GM12874 (cell line): ENCODE measurements around the gene MARS1.

Experiments
- CTCF ChIP-seq: IDR thresholded peaks from 2 replicates; pipeline ENCODE4 v1.5.1; 2011; ENCODE audit warnings: low read depth, mild to moderate bottlenecking, control low read depth, low read length, moderate library complexity; ENCODE audit not compliant: insufficient read depth

MARS1 gene

DNA sequence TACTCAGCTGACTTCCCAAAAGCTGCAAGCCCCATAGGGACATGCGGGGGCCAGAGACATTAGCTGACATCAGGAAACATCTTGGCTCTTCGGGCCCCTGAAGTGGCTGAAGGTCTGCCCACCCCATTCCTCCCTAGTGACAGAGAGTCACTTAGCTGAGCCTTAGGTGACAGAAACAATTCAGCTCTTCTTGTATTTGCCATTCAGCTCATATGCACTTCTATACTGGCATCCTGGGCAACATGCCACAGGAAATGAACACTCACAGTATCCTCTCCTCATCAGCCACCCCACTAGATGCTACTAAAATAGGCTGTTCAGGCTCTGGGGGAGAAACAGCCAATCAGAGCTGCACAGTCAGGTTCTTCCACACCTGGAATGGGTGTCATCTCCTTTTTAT is 55.7 kb downstream of the MARS1 start:
- no peak for TF ChIP-seq CTCF

DNA sequence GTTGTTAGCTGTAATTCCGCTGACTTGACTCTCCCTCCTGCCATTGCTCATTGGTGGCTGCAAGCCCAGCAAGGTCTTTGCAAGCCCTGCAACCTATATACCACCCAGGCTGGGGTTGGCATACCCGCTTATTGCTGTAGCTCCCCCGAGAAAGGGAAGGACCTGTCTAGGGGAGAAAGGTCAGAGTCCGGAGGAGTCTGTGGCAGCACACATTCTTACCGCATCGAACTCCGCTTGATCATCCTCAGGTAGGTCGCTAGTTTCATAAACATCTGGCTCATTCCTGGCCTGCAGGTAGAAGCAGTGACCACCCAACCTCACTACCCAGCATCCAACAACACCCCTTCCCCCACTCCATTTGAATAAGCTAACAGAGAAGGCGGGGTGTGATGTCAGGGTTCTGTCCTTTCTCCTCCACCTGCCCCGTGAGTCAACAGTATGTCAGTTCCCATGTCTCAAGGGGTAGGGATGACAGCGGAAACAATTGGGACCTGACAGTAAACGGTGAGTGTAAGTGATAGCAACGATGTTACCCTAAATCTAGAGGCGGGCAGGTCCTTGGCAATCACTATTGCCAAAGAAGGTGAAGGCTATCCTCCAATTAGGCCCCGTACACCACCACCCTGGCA is 58.1 kb downstream of the MARS1 start:
- no peak for TF ChIP-seq CTCF

DNA sequence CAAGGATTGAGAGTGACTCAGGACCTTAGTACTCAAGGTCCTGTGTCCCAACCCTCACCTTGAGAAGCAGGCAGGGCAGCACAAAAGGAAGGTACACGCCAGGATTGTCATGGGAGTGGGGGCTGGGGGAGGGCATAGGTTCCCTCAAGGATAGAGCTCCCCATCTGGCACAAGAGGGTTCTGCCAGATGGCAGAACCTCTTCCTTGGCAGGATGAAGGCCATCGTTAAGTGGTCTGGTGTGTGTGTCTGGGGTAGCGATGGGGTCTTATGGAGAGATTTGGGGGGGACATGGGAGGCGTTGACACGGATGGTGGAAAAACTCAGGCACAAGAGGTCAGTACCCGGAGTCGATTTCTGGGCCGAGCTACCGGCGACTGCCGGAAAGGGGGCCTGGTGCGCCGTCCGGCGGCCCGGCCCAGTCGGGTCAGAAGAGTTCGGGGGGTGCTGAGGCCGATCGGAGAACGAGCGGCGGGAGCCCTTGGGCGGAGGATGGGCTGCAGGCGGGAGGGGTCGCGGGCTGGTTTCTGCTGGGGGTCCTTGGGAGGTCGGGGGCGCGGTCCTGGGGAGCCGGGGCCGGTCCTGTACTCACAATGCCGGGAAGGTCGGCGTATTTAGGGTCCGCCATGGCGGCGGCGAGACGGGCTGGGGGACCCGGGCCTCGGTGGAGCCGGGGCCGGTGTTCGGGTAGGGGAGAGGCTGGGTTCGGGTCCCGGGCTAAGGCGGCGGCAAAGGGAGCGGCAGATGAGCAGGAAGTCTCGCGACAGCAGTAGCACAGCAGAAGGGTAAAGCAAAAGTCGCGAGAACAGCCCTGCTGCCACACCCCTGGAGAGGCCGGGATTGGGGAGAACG is 58.8 kb downstream of the MARS1 start, which contains the start of gene DCTN2:
Gene DCTN2 (minus strand): TSS at position 755 of the 850 bp plus-strand sequence. CDS start 129 bp downstream, at position 626.
- 0 out of 2 replicates have a peak, but pooled peaks have one; percentile 16 for TF ChIP-seq CTCF

- TF ChIP-seq CTCF: no peak
These were observed 59.6 kb downstream of the MARS1 start for GRCh38 chr12:57547288-57548012.

DNA sequence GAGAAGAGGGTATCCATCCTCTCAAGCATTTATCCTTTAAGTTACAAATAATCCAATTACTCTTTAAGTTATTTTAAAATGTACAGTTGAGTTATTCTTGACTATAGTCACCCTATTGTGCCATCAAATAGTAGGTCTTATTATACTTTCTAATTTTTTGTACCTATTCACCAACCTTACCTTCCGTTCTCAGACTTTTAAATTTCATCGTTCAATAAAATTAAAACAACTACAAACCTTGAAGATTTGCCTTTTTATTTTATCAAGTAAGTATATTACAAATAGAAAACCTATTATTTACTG is 60.1 kb downstream of the MARS1 start:
- no peak for TF ChIP-seq CTCF

- no peak for TF ChIP-seq CTCF
These were observed 60.6 kb downstream of the MARS1 start for GRCh38 chr12:57548488-57548887.

- TF ChIP-seq CTCF: no peak
These were observed 61.5 kb downstream of the MARS1 start for GRCh38 chr12:57549203-57549908.
